A673 (cell line): ENCODE measurements around the gene DPYSL5. TPM values are rescaled to one million over a fixed set of nuclear protein-coding genes. Genes with fewer than 3 reads are reported as not detected.

Experiments used
- BruUV-seq: library from RNA; stranded (reverse); fragments of 400-500 nt; replicated peaks from 2 replicates; lab custom pipeline; 2021; lab: Mats Ljungman, UMichigan
- CTCF ChIA-PET: fragments of 300-600 bp; sonication (Branson Sonifier 250); formaldehyde crosslinking; loops from one replicate; lab custom pipeline; 2022; ENCODE audit warnings: antibody characterized with exemption; lab: Charles Lee
- POLR2A ChIA-PET: fragments of 300-600 bp; sonication (Branson Sonifier 250); formaldehyde crosslinking; loops from one replicate; lab custom pipeline; 2022; ENCODE audit warnings: antibody characterized with exemption; ENCODE audit not compliant: low non-redundant PET; lab: Charles Lee
- DNase-seq: peaks from one replicate; pipeline ENCODE4 v3.0.0-alpha.2; 2015; ENCODE audit warnings: low spot score
- H3K27ac ChIP-seq: fragments of 200-600 bp; sonication (generic); 2 replicates; pipeline ENCODE4 v1.5.1; 2016; ENCODE audit warnings: mixed run types, low read depth, mild to moderate bottlenecking, mixed read lengths, antibody characterized with exemption, low read length; ENCODE audit not compliant: poor library complexity, severe bottlenecking
- H3K27me3 ChIP-seq: fragments of 200-600 bp; sonication (generic); replicated peaks from 2 replicates; pipeline ENCODE4 v1.6.1; 2017; ENCODE audit warnings: mixed run types, low read depth, mild to moderate bottlenecking, mixed read lengths, antibody characterized with exemption, low read length; ENCODE audit not compliant: insufficient read depth, poor library complexity
- H3K36me3 ChIP-seq: fragments of 200-600 bp; sonication (generic); 2 replicates; pipeline ENCODE4 v1.6.1; 2016; ENCODE audit warnings: mixed run types, mild to moderate bottlenecking, mixed read lengths, antibody characterized with exemption, low read length; ENCODE audit not compliant: insufficient read depth, poor library complexity, severe bottlenecking
- H3K4me1 ChIP-seq: fragments of 200-600 bp; sonication (generic); 2 replicates; pipeline ENCODE4 v1.6.1; 2017; ENCODE audit warnings: mixed run types, mild to moderate bottlenecking, mixed read lengths, antibody characterized with exemption, low read length; ENCODE audit not compliant: insufficient read depth, poor library complexity, severe bottlenecking
- H3K4me3 ChIP-seq: fragments of 200-600 bp; sonication (generic); 2 replicates; pipeline ENCODE4 v1.5.1; 2016; ENCODE audit warnings: low read depth, mixed run types, mild to moderate bottlenecking, mixed read lengths, low read length; ENCODE audit not compliant: poor library complexity, severe bottlenecking
- H3K9me3 ChIP-seq: fragments of 200-600 bp; sonication (generic); 2 replicates; pipeline ENCODE4 v1.6.1; 2016; ENCODE audit warnings: mixed run types, low read depth, mild to moderate bottlenecking, mixed read lengths, antibody characterized with exemption, low read length; ENCODE audit not compliant: poor library complexity, severe bottlenecking
- CTCF ChIP-seq: fragments of 300-800, 200-600 bp; sonication (generic); conservative IDR thresholded peaks from 2 replicates; pipeline ENCODE4 v1.5.1; 2017; ENCODE audit warnings: low read depth, mild to moderate bottlenecking, antibody characterized with exemption, low read length, moderate library complexity, mixed read lengths
- EZH2 ChIP-seq: fragments of 200-600 bp; sonication (generic); IDR thresholded peaks from 2 replicates; pipeline ENCODE4 v1.6.1; 2017; ENCODE audit warnings: borderline replicate concordance, low read depth, mild to moderate bottlenecking, mixed read lengths, antibody characterized with exemption, low read length; ENCODE audit not compliant: poor library complexity, severe bottlenecking
- intact Hi-C: fragments of 100-400 bp; cut with micrococcal nuclease; formaldehyde crosslinking; loops from one replicate; pipeline ENCODE4 v1.10.0; 2022; ENCODE audit not compliant: unreplicated experiment
- total RNA-seq: library from RNA; stranded (reverse); gene quantifications from 2 replicates; pipeline ENCODE4 v1.2.3, GENCODE V29; 2021

Gene DPYSL5
- total RNA-seq, 1 experiment from 2014 or later, result 110 TPM

GRCh38 chr2:26805241-26805676 lies 42.7 kb upstream of the DPYSL5 start:
- ChIA-PET POLR2A (no interaction called here), CTCF (no interaction called here)
- intact Hi-C loops, result no loop called here
- H3K9me3 ChIP-seq, result no peaks in the 10 kb centered on the region
- no peaks in the 10 kb centered on the region for H3K27me3 ChIP-seq
- no peak overlapping the region for H3K27ac ChIP-seq
- no peak overlapping the region for H3K4me3 ChIP-seq
- H3K36me3 ChIP-seq, result peaks cover 12% of the 10 kb centered on the region
- no peaks in the 10 kb centered on the region for H3K4me1 ChIP-seq
- DNase-seq, result no peak
- TF ChIP-seq EZH2 (no peak), CTCF (no peak)
- no TSS peak for BruUV-seq

GRCh38 chr2:26807788-26808460 lies 40.0 kb upstream of the DPYSL5 start:
- ChIA-PET CTCF (no interaction called here), POLR2A (no interaction called here)
- H3K27ac ChIP-seq, result no peak overlapping the region
- no peaks in the 10 kb centered on the region for H3K36me3 ChIP-seq
- intact Hi-C loops, result no loop called here
- DNase-seq, result no peak
- TF ChIP-seq EZH2 (no peak), CTCF (no peak)
- no peak overlapping the region for H3K4me3 ChIP-seq
- no peaks in the 10 kb centered on the region for H3K4me1 ChIP-seq
- H3K27me3 ChIP-seq, result no peaks in the 10 kb centered on the region
- no TSS peak for BruUV-seq
- H3K9me3 ChIP-seq, result no peaks in the 10 kb centered on the region

GRCh38 chr2:26809211-26809610 lies 38.7 kb upstream of the DPYSL5 start:
- Histone ChIP-seq H3K9me3 (no peaks in the 10 kb centered on the region), H3K4me1 (no peaks in the 10 kb centered on the region), H3K27ac (no peak overlapping the region), H3K27me3 (no peaks in the 10 kb centered on the region), H3K4me3 (no peak overlapping the region), H3K36me3 (no peaks in the 10 kb centered on the region)
- no peak for DNase-seq
- POLR2A ChIA-PET, result no interaction called here
- no peak for TF ChIP-seq CTCF
- no peak for TF ChIP-seq EZH2
- CTCF ChIA-PET, result interaction anchor here (0.6 kb wide), 1 partner anchor 64 kb away, joined by 3 read pairs; no protein-coding TSS in a partner anchor
- intact Hi-C loops, result no loop called here
- BruUV-seq, result no TSS peak
